Transverse colon (tissue), 4 donors: ENCODE measurements around the gene CDK5RAP2.

ENCODE experiments used
- CTCF ChIP-seq, 5 experiments: fragments of 200-600 bp in 3 of 5; fragments of 450-650 bp in 2 of 5; sonication (generic) in 3 of 5; IDR thresholded peaks; 1 replicate in 2 of 5; 2 replicates in 3 of 5; pipeline ENCODE4 v1.5.1; 2016 to 2017; ENCODE audit warnings: antibody characterized with exemption in 5 of 5, inconsistent platforms in 3 of 5, mild to moderate bottlenecking in 2 of 5, moderate library complexity in 1 of 5
- POLR2AphosphoS5 ChIP-seq, 3 donors: sonication (generic); formaldehyde crosslinking; IDR thresholded peaks; one replicate each; pipeline ENCODE4 v1.6.1; 2016; ENCODE audit warnings: antibody characterized with exemption in 3 of 3

- TF ChIP-seq CTCF (IDR thresholded peaks at IDR 0.05) (no peak), POLR2AphosphoS5 (IDR thresholded peaks at IDR 0.05) (no peak)
Observed at GRCh38 chr9:120443489-120443888, 136.5 kb downstream of the CDK5RAP2 start.
